Measurements from ENCODE around the gene PRSS27.

DNA sequence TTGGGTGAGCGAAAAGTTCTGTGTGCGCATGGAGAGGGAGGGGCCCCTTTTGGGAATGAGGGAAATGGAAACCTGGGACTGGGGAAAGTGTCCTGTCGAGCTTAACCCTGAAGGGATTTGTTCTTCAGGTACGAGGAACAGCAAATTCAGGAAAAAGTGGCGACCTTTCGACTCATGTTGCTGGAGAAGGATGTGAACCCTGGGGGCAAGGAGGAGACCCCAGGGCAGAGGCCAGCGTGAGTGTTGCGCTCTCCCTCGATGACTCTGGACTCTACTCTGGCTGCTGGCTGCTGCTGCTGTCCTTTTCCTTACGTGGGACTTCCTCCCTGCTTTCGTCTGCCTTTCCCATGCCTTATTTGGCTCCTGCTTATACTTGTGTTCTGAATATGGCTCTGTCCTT lies 37.3 kb upstream of the PRSS27 start:
- TF ChIP-seq, protein P1, sequence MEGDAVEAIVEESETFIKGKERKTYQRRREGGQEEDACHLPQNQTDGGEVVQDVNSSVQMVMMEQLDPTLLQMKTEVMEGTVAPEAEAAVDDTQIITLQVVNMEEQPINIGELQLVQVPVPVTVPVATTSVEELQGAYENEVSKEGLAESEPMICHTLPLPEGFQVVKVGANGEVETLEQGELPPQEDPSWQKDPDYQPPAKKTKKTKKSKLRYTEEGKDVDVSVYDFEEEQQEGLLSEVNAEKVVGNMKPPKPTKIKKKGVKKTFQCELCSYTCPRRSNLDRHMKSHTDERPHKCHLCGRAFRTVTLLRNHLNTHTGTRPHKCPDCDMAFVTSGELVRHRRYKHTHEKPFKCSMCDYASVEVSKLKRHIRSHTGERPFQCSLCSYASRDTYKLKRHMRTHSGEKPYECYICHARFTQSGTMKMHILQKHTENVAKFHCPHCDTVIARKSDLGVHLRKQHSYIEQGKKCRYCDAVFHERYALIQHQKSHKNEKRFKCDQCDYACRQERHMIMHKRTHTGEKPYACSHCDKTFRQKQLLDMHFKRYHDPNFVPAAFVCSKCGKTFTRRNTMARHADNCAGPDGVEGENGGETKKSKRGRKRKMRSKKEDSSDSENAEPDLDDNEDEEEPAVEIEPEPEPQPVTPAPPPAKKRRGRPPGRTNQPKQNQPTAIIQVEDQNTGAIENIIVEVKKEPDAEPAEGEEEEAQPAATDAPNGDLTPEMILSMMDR (IDR thresholded peaks at IDR 0.05): no peak
- TF ChIP-seq POLR2A (IDR thresholded peaks at IDR 0.05): no peak

All from Peyer's patch (tissue), 4 donors.